Stimulated activated naive CD8-positive, alpha-beta T cell treated with anti-CD3 and anti-CD28 coated beads, Interleukin-15, Interleukin-2, amounts not matched to agents 100 U/mL and 50 U/mL, for 24 hours (primary cell): Measurements from ENCODE around the gene ETV6.

Experiments
- ATAC-seq: fragments of 150-1000 bp; cut with Tn5 transposase; one replicate; pipeline ENCODE4 v1.10.0; 2021
- DNase-seq: peaks from one replicate; pipeline ENCODE4 v3.0.0; 2021

Gene ETV6

DNA sequence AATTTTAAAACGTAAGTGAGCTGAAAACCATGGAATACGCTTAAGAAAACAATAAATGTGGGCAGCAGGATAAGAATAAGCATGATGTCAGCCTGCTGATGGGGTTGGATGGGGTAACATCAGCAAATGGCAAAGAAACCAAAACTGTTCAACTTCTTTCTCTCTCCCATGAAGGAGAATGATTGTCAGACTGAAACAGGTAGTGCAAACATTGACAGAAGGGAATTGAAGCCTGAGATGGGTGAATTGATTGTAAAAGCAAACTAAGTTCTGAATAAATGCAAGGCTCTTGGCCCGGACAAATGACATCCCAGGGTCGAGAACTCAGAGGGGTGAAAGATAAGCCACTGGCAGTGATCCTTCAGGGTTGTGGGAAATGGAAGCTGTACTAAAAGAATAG is 182.6 kb downstream of the ETV6 start:
- no peak for ATAC-seq

DNA sequence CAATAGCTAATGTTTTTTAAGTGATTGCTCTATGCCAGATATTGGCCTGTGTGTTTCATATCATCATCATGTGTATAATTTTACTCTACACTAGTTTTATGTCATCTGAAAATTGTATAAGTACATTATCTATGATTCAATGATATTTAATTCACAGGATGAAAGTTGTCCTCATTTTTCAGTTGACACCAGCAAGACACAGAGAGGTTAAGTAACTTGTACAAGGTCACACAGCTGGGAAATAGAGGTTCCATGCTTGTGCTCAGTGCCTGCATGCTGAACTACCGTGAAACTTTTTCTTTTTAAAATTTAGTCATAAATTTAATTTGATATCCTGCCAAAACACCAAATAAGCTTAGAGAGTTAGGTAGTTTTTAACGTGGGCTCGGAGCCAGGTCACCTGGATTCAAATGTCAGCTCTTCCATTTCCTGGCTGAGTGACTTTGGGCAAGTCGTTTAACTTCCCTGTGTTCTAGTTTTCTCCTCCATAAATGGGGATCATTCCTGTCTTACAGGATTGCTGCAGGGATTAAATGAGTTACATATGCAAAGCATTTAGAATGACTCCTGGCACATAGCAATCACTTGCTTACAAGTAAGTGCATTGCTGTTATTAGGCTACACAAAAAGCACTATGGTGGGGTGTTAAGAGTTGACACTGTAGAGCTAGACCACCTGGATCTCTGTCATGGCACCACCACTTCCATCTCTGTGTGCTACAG is 183.9 kb downstream of the ETV6 start:
- ATAC-seq, result no peak
- no peak for DNase-seq

More for the DNA sequence above, 182.6 kb downstream of the ETV6 start:
- DNase-seq, result no peak

DNA sequence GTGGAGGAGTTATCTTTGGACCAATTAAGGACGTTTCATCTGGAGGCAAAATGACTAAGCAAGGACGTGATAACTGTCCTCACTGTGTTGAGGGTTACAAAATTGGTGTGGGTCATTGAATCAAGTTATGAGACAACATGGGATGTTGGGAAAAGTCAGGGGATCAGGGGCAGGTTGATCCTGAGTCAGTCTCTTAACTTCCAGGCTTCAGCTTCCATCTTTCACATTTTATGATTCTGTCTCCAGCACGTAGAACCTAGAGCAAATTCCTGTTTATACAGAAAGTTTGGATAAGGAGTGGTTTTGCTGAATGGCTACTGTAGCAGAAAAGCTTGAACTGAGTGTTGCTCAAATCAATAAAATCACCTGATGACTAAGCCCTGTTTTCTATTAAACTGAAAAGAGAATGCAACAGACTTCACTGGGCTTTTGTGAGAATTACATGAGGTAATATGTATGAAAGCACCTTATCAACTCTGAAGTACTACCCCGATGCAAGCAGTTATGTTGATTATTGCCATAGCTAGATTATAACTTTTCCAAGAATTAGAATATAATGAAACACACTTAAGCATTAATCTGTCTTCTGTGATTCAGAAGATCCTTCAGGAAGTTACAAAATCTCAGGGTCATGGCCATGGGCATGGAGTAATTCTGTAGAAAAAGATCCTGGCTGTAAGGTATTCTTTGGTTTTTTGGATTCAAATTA is 184.8 kb downstream of the ETV6 start:
- DNase-seq (no peak), ATAC-seq (no peak)

DNA sequence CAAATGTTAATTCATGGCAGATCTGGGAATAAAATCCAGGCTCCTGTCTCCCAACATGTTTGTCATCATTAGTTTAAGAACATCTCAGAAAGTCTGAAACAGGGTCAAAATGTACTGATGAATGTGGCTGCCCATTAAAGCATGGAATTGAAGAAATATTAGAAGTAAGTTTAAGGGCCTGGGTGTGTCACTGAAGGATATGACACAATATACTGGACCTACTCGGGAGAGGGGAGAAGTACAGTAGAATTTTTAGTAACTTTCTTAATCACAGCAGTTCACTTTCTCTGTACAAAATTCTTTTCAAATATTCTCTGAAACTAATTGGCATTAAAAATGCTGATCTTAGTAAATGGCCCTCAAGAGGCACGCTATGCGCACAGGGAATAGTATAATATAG is 185.5 kb downstream of the ETV6 start:
- DNase-seq (no peak), ATAC-seq (no peak)

DNA sequence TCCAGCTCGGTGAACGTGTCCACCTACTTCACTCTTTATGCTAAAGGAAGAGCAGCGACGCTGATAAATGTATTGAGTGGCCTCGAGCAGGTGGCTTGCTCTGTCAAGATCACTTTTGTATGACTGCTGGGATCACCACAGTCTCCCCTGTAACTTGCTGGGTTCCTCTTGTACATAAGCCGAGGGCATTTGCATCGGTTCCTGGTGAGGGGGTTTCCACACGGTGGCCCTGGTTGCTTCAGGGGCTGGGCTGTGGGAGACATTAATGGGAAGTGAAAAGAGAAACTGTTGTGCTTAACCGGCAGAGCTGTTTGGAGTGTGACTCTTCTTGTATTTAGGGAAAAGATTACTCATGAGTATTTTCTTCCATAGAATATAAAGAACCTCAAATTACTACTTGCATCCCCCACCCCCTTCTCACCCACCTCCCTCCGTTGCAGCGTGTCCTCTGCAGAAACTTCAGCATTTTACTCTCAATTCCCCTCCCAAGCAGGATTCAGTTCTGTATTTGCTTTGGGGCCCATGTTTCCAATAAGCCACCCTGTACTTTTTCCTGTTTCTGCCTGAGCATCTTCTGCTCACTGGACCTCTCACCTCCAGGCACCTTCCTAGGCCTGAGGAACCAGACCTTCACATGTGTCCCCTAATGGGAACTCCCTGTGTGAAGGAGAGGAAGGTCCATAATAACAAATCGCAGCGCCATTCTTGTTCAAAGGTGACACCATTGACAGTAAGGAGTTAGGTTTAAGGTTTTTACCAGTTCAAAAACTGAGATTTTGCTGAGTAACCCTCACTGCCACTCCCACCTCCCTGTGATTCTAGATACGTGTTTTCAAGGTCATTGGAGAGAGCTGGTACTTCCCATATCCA is 187.0 kb downstream of the ETV6 start:
- peak; percentile 95 for ATAC-seq

GRCh38 chr12:11837216-11837934 is 187.9 kb downstream of the ETV6 start:
- ATAC-seq, result no peak

More for the DNA sequence above, 187.0 kb downstream of the ETV6 start:
- DNase-seq, result peak; percentile 74

GRCh38 chr12:11838403-11838802 is 188.9 kb downstream of the ETV6 start:
- ATAC-seq (no peak), DNase-seq (no peak)

More at GRCh38 chr12:11837216-11837934, 187.9 kb downstream of the ETV6 start:
- no peak for DNase-seq

GRCh38 chr12:11839091-11839641 is 189.7 kb downstream of the ETV6 start:
- DNase-seq, result no peak
- ATAC-seq, result no peak

- DNase-seq (no peak), ATAC-seq (no peak)
These were observed 190.9 kb downstream of the ETV6 start for GRCh38 chr12:11840366-11840765.

DNA sequence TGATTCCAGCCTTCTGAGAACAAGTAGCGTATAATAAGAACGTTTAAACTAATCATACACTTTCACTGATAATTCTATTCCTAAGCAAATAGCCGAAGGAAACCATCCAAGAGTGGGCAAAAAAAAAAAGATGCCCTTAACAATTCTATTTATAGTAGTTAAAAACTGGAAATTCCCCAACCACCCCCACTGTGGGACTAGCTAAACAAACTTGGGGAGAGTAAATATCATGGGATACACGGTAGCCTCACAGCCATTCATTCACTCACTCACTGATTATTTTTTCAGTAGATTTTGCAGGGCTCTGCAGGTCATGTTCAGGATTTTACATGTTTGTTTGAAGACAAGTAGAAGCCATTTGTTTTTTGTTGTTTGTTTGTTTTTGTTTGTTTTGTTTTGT is 197.0 kb downstream of the ETV6 start:
- DNase-seq (no peak), ATAC-seq (no peak)

GRCh38 chr12:11847539-11847938 is 198.1 kb downstream of the ETV6 start:
- no peak for ATAC-seq

GRCh38 chr12:11849757-11850504 is 200.5 kb downstream of the ETV6 start:
- ATAC-seq (no peak), DNase-seq (no peak)

More at GRCh38 chr12:11847539-11847938, 198.1 kb downstream of the ETV6 start:
- DNase-seq, result no peak

DNA sequence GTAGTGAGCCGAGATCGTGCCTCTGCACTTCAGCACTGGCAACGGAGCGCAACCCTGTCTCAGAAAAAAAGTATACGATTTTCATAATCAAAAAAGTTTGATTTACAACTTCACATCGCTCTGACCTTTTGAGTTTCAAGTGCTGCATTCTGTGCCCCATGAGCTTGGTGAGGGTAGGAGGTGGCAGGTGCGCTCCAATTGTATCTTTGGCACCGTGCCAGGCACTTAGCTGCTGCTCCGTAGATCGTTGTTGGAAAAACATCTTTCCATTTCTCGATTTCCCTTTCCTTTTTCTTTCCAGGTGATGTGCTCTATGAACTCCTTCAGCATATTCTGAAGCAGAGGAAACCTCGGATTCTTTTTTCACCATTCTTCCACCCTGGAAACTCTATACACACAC is 203.7 kb downstream of the ETV6 start:
- no peak for ATAC-seq
- no peak for DNase-seq

GRCh38 chr12:11854011-11854499 is 204.6 kb downstream of the ETV6 start:
- DNase-seq (no peak), ATAC-seq (no peak)

- ATAC-seq, result no peak
- no peak for DNase-seq
These were observed 206.5 kb downstream of the ETV6 start for GRCh38 chr12:11855983-11856374.

DNA sequence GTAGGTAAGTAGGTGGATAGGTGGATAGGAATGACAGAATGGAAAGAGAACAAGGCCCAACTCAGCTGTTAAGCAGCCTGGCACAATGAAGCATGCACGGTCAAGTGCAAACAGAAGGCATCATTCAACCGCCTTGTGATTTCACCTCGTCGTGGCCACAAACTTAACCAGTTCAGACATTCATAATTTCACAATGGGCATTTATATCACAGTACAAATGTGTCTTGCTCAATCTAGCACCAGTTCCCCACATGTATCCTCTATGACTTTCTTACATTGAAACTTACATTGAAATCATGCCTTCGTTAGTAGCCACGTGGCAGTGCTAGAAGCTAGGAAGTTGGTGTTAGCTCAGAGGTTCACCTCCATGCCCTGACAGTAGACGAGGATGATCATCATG is 207.5 kb downstream of the ETV6 start:
- DNase-seq, result no peak
- no peak for ATAC-seq

GRCh38 chr12:11859705-11860425 is 210.4 kb downstream of the ETV6 start:
- ATAC-seq (peak; percentile 85), DNase-seq (peak; percentile 48)

- ATAC-seq (no peak), DNase-seq (no peak)
These were observed 211.8 kb downstream of the ETV6 start for GRCh38 chr12:11861155-11861863.

GRCh38 chr12:11861864-11862600 is 212.6 kb downstream of the ETV6 start:
- no peak for DNase-seq
- no peak for ATAC-seq
